GM12892 (cell line): ENCODE data around the gene MGMT.

Experiments
- POLR2A ChIP-seq: IDR thresholded peaks from 2 replicates; pipeline ENCODE4 v1.6.1; 2011; ENCODE audit warnings: low read depth, low read length, control low read depth
- POLR2AphosphoS5 ChIP-seq: IDR thresholded peaks from 2 replicates; pipeline ENCODE4 v1.6.1; 2011; ENCODE audit warnings: low read depth, low read length, control low read depth
- TAF1 ChIP-seq: IDR thresholded peaks from 2 replicates; pipeline ENCODE4 v1.6.1; 2011; ENCODE audit warnings: low read depth, mild to moderate bottlenecking, control low read depth, low read length, borderline replicate concordance

- TF ChIP-seq TAF1: no peak
- TF ChIP-seq POLR2A: no peak
- no peak for TF ChIP-seq POLR2AphosphoS5
These were observed 113.9 kb downstream of the MGMT start for GRCh38 chr10:129580901-129581300.
